ENCODE data around the gene CAV2.

Gene CAV2

GRCh38 chr7:116525298-116525912 is 25.9 kb downstream of the CAV2 start:
- TF ChIP-seq CTCF (IDR thresholded peaks at IDR 0.05; ENCODE audit: low read length): peak; percentile 10; the same call in 1 of the 2 replicates
- no peak for TF ChIP-seq EZH2phosphoT487 (IDR thresholded peaks at IDR 0.05; ENCODE audit: low read length)
- TF ChIP-seq EZH2 (optimal IDR thresholded peaks at IDR 0.05; ENCODE audit: low read depth, low read length): no peak
- H3K9ac ChIP-seq (ENCODE audit: low read length): peak overlapping the region; percentile 67
- peaks cover 46% of the 10 kb centered on the region for H3F3A ChIP-seq (ENCODE audit: insufficient read depth, low read length)
- peaks cover 29% of the 10 kb centered on the region for H3K79me2 ChIP-seq (ENCODE audit: low read length)
- H3K4me1 ChIP-seq (ENCODE audit: low read length): peaks cover 33% of the 10 kb centered on the region
- no peaks in the 10 kb centered on the region for H3K9me3 ChIP-seq (replicated peaks; ENCODE audit: insufficient read depth, low read length)
- peak overlapping the region; percentile 59; the same call in 1 of the 2 replicates for H3K27ac ChIP-seq (ENCODE audit: low read length)
- peak; percentile 74 for DNase-seq
- no peaks in the 10 kb centered on the region for H3K27me3 ChIP-seq (replicated peaks; ENCODE audit: insufficient read depth, low read length)
- H3K4me3 ChIP-seq (ENCODE audit: low read length): peak overlapping the region; percentile 92
- H4K20me1 ChIP-seq (ENCODE audit: insufficient read depth, low read length): no peaks in the 10 kb centered on the region
- H2AFZ ChIP-seq (ENCODE audit: low read length): peak overlapping the region; percentile 96
- H3K4me2 ChIP-seq (ENCODE audit: low read depth, low read length): peak overlapping the region; percentile 85
- no peaks in the 10 kb centered on the region for H3K9me2 ChIP-seq (replicated peaks; ENCODE audit: insufficient read depth, low read length)
- H3K36me3 ChIP-seq (replicated peaks; ENCODE audit: insufficient read depth, low read length): no peaks in the 10 kb centered on the region

DNA sequence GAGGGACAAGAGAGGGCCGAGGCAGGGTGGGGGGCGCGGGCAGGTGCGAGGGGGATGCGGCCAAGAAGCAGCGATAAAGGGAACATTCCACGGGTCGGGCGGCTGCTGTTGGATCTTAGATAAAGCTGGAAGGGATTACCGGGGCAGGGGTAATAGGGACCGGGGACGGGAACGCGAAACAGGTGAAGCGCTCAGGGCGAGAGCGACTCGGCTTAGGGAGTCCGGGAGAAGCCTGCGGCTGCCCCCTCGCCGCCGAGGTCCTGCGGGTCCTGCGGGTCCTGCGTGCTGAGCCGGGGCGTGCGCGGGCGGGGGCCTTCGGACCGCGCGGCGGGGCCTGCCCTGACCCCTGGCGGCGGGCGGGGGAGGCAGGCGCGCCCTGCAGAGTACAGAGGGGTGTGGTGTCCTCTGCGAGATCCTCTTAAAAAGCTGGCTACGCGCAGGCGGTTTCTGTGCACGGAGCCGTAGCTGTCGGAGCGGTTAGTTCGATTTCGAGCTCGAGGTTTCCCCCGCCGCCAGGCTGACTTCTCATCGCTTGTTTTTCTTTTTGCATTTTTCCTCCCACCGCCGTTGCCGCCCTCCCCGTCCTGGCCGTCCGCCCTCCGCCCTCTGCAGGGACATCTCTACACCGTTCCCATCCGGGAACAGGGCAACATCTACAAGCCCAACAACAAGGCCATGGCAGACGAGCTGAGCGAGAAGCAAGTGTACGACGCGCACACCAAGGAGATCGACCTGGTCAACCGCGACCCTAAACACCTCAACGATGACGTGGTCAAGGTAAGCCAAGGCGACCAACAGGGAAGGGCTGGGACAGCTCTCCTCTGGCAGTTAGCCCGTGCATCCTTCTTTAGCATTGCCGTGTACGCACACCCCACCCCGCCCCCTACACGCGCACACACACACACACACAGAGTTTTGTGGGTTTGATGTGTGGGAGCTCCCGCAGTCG is 26.6 kb downstream of the CAV2 start:
- H3K4me1 ChIP-seq (ENCODE audit: low read length): peaks cover 41% of the 10 kb centered on the region
- H4K20me1 ChIP-seq (ENCODE audit: insufficient read depth, low read length): no peaks in the 10 kb centered on the region
- no peaks in the 10 kb centered on the region for H3K27me3 ChIP-seq (replicated peaks; ENCODE audit: insufficient read depth, low read length)
- H3K36me3 ChIP-seq (replicated peaks; ENCODE audit: insufficient read depth, low read length): no peaks in the 10 kb centered on the region
- peak; percentile 95 for DNase-seq
- H3K9me2 ChIP-seq (replicated peaks; ENCODE audit: insufficient read depth, low read length): no peaks in the 10 kb centered on the region
- TF ChIP-seq EZH2phosphoT487 (IDR thresholded peaks at IDR 0.05; ENCODE audit: low read length) (no peak), CTCF (IDR thresholded peaks at IDR 0.05; ENCODE audit: low read length) (peak; percentile 75)
- H3K79me2 ChIP-seq (ENCODE audit: low read length): peaks cover 37% of the 10 kb centered on the region
- peak overlapping the region; percentile 92 for H3K4me3 ChIP-seq (ENCODE audit: low read length)
- H3K9me3 ChIP-seq (replicated peaks; ENCODE audit: insufficient read depth, low read length): no peaks in the 10 kb centered on the region
- peak overlapping the region; percentile 67 for H3K27ac ChIP-seq (ENCODE audit: low read length)
- peak overlapping the region; percentile 96 for H2AFZ ChIP-seq (ENCODE audit: low read length)
- peaks cover 46% of the 10 kb centered on the region for H3F3A ChIP-seq (ENCODE audit: insufficient read depth, low read length)
- H3K4me2 ChIP-seq (ENCODE audit: low read depth, low read length): peak overlapping the region; percentile 85
- H3K9ac ChIP-seq (ENCODE audit: low read length): peak overlapping the region; percentile 67

GRCh38 chr7:116526897-116527296 is 27.4 kb downstream of the CAV2 start:
- Histone ChIP-seq H3K4me3 (ENCODE audit: low read length) (peak overlapping the region; percentile 92), H3K4me2 (ENCODE audit: low read depth, low read length) (peak overlapping the region; percentile 68), H3F3A (ENCODE audit: insufficient read depth, low read length) (peaks cover 46% of the 10 kb centered on the region), H3K4me1 (ENCODE audit: low read length) (peaks cover 41% of the 10 kb centered on the region), H3K9me2 (replicated peaks; ENCODE audit: insufficient read depth, low read length) (no peaks in the 10 kb centered on the region), H3K79me2 (ENCODE audit: low read length) (peaks cover 41% of the 10 kb centered on the region), H3K9me3 (replicated peaks; ENCODE audit: insufficient read depth, low read length) (no peaks in the 10 kb centered on the region), H3K36me3 (replicated peaks; ENCODE audit: insufficient read depth, low read length) (no peaks in the 10 kb centered on the region), H3K9ac (ENCODE audit: low read length) (peak overlapping the region; percentile 63), H2AFZ (ENCODE audit: low read length) (peak overlapping the region; percentile 96), H3K27ac (ENCODE audit: low read length) (peak overlapping the region; percentile 67; the same call in 1 of the 2 replicates), H4K20me1 (ENCODE audit: insufficient read depth, low read length) (no peaks in the 10 kb centered on the region), H3K27me3 (replicated peaks; ENCODE audit: insufficient read depth, low read length) (no peaks in the 10 kb centered on the region)
- TF ChIP-seq EZH2phosphoT487 (IDR thresholded peaks at IDR 0.05; ENCODE audit: low read length) (no peak), CTCF (IDR thresholded peaks at IDR 0.05; ENCODE audit: low read length) (no peak), EZH2 (optimal IDR thresholded peaks at IDR 0.05; ENCODE audit: low read depth, low read length) (no peak)
- DNase-seq: no peak
